T47D (cell line): Measurements from ENCODE around the gene PRODH.
"Not testable (repeated sequence)": the region's sequence is repeated elsewhere in the genome, so short reads cannot be mapped to it uniquely, and the experiment has no call there.

ENCODE experiments used
- DNase-seq, 2 experiments: peaks; one replicate each; pipeline versions ENCODE4 v3.0.0 to v3.0.0-alpha.2; 2011 to 2012; ENCODE audit warnings: low read depth in 1 of 2, low spot score in 1 of 2
- JUND ChIP-seq: IDR thresholded peaks from 2 replicates; pipeline ENCODE4 v1.6.1; 2012; ENCODE audit warnings: low read depth
- in situ Hi-C: cut with HindIII; loops from 2 replicates; pipeline ENCODE4 v1.10.0; 2016; ENCODE audit warnings: low sequenced_read_pairs, low pct_unique_long_range_greater_than_20kb

PRODH gene

DNA sequence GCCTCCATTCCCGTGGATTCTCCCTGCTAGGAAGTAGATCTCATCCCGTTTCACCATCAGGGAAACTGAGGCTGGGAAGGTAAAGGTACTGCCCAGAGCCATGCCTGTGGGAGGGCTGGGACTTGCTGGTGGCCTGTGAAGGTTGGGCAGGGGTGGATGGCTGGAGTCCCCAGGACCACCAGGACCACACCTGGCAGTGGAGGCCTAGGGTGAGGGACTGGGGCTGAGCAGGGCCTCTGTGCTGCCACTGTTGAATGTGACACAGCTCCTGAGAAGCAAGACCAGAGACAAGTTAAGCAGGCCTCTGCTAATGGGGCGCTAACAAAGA is 26.2 kb upstream of the PRODH start:
- no peak for DNase-seq
- in situ Hi-C loops: no loop called here
- no peak for TF ChIP-seq JUND

DNA sequence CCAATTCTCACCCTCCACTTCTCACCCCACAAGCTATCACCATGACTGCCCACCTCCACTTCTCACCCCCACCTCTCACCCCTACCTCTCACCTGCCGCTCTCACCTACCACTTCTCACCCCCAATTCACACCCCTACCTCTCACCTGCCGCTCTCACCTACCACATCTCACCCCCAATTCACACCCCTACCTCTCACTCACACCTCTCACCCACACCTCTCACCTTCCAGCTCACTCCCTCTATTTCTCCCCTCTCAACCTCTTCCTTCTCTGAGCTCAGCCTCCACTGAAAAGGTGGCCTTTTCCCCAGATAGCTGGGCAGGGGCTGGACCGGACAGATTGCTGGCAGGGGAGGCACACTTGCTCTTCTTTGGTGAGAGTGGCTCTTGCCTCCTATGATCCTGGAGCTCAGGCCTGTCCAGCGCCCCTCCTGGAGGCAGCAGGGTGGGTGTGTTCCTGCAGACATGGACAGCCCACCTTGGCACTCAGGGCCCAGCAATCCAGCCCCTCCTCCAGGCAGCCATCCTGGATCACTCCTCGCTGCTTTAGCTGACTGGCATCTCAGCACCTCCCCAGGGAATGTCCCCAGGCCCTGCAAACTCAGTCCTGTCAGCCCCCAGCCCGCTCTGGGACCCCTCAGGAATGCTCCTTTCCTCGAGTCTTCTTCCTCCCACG is 25.7 kb upstream of the PRODH start:
- DNase-seq, in situ Hi-C loops: not testable (repeated sequence)

DNA sequence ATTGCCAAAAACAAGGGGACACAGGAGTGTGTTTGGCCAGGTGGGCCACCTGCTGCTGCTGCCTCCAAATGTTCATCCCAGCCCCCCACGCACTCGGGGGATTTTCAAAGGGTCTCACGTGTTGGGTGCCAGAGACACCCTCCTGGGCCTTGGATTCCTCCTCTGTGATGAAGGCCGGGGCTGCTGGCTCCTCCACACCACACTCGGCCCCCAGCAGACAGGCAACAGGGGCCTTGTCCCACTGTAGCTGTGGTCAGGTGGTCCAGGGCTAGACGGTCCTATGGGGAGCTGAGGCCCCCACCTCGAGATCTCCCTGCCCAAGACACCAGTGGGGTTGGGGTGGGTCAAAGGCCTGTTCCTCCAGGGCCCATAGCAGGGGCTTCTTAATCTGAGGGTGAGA is 25.1 kb upstream of the PRODH start:
- DNase-seq, in situ Hi-C loops: not testable (repeated sequence)

DNA sequence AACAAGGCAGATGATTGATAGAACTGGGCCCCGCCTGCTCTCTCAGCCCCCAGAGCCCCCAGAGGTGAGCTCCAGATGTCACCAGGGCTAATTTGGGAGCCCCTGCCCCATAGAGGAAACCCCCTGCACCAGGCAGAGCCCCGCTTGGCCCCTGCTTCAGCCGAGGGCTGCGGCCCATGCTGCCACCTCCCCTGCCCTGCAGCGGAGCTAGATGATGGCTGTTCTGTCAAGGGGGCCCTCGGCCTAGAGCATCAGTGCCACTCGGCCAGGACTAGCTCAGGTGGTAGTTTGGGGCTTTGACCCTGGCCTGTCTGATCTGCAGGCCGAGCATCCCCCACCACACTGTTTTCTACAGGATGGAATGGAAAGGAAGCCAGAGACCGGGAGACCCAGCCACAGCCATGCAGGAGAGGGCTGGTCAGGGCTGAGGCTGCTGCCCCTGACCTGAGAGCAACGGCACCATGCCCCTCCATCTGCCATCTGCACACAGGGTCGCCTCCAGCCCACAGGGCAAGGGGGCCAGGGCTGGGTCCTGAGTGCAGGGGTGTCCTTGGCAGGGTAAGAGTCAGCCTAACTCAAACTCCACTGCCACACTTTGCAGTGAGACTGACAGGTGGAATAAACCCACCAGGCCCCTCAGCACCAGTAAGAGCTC is 24.2 kb upstream of the PRODH start:
- in situ Hi-C loops, DNase-seq: not testable (repeated sequence)

DNA sequence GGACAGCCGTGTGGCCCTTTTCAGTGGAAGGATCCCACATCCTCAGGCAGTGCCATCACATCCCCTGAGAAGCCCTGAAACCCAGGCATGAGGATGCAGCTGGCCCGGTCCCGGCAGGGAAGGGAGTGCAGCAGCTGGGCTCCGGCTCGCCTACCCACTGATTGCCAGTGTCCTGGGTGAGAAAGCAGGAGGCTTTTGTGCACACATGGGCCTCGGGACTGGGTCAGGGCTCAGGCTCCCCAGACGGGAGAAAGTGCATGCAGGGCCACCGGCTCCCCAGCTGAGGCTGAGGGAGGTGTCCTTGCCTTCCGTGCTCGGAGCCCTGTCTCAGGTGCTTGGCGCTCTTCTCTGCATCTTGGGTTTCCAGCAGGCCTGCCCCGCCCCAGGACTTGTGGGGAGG is 23.6 kb upstream of the PRODH start:
- in situ Hi-C loops, DNase-seq: not testable (repeated sequence)

DNA sequence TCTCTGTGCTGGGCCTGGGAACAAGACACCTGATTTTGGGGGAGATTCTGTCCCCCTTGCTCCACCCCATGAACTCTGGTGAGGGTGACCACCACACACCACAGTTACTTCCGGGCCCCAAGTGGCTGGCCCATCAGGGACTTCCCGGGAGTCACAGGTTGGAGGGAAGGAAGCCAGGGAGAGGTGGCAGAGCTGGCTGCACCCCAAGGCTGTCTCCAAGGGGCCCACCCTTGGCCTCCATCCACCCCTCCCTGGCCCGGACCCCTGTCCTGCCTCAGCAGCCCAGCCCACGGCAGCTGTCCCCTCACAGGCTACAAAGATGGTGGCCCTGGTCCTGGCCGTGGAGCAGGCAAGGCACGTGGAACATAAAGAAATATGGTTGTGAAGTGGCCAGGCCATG is 23.2 kb upstream of the PRODH start:
- in situ Hi-C loops, DNase-seq: not testable (repeated sequence)

DNA sequence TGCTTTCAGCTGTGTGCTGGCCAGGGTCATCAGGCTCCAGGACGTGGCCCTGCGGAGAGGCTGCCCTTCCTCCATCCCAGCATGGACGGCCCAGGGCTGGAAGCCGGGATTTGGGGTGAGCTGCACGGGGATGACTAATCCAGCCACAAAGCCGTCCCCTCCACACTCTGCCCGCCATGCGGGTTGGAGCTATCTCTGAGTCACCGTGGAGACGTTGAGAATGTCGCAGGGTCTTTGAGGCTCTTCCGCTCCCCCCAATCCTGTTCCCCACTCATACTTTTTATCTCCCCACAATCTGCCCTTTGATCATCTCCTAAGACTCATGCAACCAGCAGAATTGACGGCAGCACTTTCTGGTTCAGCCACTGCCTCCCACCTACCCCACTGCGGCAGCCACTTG is 22.6 kb upstream of the PRODH start:
- in situ Hi-C loops, DNase-seq: not testable (repeated sequence)

DNA sequence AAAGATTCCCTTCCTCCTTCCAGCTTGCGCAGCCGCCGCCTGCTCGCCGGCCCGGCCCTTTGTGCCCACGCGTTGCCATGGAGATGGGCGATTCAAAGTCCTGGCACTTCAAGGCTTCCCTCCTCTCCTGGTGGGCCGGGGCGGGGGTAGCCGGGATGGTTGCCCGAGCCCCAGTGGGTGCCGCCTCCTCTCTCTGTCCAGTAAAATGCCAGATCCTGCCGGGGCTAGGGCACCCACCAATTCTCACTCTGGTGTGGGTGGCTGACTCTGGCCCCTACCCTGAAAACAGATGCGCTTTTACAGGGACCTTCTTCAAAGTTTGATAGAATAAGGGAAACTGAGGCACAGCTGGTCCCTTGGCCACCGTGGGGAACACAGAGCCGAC is 22.2 kb upstream of the PRODH start:
- DNase-seq, in situ Hi-C loops: not testable (repeated sequence)

DNA sequence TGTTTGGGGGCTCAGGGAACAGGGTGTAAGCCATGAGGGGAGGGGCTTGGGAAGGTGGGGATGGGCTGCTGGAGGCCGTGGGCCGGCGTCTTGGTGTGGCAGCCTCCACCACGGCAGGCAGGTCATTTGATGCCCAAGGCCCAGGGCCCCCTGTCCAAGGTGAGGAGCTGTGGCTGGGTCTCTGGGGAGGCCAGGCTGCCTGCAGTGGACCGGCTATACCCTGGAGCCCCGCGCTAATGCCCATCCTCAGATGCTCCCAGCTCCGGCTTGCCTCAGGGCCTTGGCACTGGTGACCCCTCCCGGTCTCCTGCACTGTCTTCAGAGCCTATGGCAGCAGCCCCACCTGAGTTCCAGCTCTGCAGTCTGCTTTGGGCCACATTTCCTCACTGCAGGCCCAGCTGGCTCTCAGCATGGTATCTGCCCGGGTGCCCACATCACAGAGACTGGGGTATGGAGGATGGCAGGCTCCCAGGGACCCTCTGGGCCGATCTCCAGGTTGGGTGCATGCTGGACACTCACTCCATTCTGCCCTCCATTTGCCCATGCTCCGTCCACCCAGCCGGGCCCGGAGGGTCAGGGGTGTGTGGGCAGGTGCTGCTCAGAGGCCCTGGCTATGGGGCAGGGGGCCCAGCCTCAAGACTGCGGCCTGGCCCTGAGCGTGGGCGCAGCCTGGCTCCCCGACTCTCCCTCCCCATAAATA is 21.7 kb upstream of the PRODH start:
- in situ Hi-C loops, DNase-seq: not testable (repeated sequence)

DNA sequence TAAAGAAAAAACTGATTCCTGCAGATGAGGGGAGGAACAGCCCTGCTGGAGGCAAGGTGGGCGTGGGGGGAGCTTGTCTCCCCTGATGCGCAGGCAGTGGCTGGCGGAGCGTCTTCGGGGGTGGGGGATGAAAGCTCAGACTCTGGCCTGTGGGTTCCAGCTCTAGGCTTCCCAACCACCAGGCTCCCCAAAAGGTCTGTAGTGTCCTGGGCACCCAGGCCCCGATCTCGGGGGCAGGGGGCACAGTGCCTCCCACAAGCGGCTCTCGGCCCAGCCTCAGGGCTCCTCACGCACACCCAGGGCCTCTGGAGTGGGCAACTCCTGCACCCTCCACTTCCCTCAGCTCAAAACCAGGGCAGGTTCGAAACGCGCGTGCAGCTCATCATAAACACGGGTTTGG is 20.9 kb upstream of the PRODH start:
- DNase-seq, in situ Hi-C loops: not testable (repeated sequence)

DNA sequence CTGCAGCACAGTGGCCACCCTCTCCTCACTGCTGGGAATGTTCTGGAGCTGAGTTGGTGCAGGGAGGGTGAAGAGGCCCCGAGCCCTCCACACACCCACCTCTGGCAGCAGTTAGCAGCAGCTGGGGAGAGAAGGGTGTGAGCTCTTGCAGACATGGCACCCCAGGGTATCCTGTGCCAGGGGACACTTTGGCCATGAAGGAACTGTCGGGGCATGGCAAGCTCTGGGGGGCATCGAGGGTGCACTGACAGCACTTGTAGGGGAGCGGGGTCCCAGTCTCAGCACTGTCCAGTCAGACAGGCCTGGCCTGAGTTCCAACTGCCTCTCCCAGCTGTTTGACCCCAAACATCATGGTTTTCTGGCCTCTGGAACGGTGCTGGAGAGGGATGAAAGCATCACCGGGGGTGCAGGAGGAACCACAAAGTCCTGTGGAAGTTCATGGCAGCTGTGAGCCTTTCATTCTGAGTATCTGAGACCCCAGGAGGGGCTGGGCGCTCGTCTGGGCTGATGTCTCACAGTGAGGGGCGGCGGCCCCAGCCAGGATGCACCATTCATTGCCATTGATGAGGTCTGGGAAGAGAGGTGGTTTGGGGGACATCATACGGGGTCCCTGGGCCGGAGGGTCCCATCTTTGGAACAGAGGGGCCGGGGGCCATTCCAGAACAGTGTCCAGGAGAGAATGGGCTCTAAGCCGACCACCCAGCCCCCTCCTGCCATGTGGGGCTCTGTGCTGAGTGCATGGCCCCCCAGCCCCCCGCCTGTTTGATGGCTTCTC is 20.2 kb upstream of the PRODH start:
- DNase-seq, in situ Hi-C loops: not testable (repeated sequence)

DNA sequence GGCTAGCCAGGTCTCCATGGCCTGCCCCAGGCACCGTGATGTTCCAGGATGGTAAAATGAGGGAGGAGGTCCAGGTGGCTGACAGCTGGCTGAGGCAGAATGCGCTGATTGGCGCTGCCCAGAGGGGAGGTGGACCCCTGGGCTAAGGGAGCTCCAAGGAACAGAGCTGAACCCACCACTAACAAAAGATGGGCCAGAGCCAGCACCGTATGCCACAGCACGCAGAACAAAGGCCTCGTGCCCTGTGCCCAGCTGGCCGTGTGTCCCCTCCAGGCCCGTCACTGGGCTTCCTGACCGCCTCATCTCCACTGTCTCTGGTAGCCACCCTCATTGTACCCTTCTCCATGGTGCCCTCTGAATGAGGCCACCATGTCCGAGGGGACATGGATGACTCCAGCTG is 19.6 kb upstream of the PRODH start:
- in situ Hi-C loops: no loop called here
- TF ChIP-seq JUND: no peak
- DNase-seq: no peak

DNA sequence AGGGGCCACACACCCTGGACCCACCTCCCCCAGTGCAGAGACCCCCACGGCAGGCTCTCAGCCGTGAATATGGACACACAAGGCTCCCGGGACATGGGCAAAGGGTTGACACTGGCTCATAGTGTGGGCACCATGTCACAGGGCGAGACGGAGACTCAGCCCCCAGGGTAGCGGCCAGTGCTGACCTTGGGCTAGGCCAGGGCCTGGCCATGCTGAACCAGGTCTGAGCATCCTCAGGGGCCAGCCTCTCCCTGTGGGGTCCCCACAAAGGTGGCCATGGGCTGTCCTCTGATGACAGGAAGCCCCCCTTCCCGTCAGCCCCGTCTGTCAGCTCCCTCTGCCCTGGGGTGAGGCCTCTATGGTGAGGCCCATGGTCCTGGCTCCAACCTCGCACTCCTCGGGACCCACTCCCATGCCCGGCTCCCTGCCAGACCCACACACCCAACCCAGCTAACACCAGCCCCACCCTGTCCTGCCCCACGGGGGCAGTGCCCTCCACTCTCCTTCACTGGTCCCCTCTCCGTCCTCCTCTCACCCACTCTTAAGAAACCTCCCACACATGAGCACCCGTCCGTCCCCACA is 19.0 kb upstream of the PRODH start:
- no peak for DNase-seq
- in situ Hi-C loops: no loop called here
- no peak for TF ChIP-seq JUND

DNA sequence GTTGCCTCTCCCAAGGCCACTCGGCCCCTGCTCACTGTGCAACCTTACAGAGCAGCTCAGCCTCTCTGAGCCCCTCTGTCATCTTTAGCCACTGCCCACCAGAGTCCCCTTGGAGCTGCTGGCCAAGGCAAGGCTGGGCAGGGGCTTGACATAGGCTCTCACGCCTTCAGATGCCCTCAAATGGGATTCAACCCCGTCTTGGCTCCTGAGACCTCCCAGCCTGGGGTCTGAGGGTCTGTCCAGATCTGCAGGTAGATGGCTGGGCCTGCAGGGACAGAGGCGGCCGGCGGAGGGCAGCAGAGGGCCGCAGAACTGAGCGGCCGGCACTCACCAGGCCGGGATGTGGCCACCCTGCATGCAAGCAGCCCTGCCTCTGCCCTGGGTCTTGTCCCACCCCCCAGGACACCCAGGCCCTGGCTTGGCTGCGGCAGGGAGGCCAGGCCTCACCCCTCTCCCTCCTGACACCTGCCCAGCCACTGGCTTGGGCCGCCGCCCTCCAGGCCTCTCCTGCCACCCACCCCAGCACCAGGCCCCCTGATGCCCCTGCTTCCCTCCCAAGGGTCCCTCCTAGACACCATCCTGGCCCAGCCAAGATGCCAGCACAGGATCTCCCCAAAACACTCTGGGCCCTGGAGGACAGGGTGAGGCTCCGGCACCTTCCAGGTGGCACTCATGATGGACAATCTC is 18.4 kb upstream of the PRODH start:
- in situ Hi-C loops: not testable (repeated sequence)
- DNase-seq: peak; percentile 40 to 46

DNA sequence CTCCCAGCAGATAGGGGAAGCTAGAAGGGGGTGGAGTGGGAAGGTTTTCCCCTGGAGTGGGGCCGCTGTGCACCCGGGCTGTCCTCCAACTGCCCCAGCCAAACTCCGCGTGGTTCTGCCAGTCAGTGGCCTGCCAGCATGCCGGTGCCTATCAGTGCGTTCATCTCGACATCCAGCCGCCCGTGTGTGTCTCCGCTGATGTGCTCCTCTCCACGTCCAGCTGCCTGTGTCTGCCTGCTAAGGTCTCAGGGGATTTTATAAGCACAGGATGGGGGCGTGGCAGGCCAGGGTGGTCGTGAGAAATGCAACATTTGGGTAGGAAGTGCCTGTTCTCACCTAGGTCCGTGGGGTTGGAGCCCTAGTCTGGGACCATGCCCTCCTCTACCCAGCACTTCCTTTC is 17.0 kb upstream of the PRODH start:
- DNase-seq, in situ Hi-C loops: not testable (repeated sequence)
